Skin of body (tissue), 2 donors: Measurements from ENCODE around the gene USP3. TPM values are rescaled to one million over a fixed set of nuclear protein-coding genes. Genes with fewer than 3 reads are reported as not detected.

ENCODE experiments used
- DNase-seq: peaks from one replicate; lab custom pipeline; 2025; lab: John Stamatoyannopoulos, UW
- total RNA-seq: library from RNA; depleted of rRNA; stranded (reverse); fragments of >200 nt; gene quantifications from one replicate; pipeline ENCODE4 v1.2.3, GENCODE V29; 2014

USP3 gene
- total RNA-seq, 1 donor from 2014 or later = 59.3 TPM

- DNase-seq = no peak
These were observed 78.5 kb downstream of the USP3 start for GRCh38 chr15:63582718-63583426.

DNA sequence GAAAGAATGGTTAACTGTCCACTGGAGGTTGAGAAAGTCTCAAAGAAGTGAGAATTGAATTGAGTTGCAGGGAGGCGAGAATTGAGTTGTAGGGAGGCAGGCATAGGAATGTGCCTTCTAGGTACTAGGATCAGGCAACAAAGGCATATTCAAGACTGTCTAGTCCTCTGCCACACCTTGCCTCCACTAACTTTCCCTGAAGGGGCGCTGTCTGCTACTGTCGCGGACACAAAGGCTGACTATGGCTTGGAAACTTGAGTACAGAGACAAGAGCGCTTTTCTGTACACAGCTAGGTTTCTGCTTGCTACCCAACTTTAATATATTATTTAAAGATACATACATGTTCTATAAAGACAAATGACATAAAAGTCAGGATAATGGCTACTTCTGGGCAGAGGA, 82.4 kb downstream of the USP3 start:
- DNase-seq = no peak

DNA sequence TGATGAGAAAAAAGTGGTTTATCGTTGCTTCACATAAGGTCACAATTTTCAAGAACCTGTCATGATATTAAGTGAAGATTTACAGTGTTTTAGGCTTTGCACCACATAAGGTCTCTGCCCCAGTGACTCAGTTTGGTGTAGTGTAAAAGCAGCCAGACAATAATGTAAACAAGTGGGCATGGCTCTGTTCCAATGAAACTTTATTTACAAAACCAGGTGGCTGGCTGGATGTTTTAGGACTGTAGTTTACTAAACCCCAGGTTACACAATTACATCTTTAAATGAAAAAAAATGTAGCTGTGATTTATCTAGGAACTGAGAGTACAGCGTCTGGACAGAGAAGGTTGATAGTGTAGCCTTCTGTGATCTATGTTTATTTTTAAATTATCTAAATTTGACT, 83.1 kb downstream of the USP3 start:
- no peak for DNase-seq

DNA sequence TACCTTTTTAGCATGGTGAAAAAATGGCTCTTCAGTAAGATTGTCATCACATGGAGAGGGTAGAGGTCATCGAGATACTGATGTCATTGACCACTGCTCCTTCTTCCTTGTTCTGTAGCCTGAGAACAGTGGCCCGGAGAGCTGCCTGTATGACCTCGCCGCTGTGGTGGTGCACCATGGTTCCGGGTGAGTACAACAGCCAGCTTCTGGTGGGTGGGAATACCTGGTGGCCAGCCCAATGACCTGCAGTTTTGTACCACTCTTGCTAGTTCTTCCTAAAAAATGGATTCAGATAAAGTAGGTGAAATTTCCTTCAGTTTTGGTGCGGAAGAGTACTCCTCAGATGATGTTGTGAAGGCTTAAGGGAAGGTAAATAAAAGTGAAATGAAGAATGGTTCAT, 84.4 kb downstream of the USP3 start:
- no peak for DNase-seq

DNA sequence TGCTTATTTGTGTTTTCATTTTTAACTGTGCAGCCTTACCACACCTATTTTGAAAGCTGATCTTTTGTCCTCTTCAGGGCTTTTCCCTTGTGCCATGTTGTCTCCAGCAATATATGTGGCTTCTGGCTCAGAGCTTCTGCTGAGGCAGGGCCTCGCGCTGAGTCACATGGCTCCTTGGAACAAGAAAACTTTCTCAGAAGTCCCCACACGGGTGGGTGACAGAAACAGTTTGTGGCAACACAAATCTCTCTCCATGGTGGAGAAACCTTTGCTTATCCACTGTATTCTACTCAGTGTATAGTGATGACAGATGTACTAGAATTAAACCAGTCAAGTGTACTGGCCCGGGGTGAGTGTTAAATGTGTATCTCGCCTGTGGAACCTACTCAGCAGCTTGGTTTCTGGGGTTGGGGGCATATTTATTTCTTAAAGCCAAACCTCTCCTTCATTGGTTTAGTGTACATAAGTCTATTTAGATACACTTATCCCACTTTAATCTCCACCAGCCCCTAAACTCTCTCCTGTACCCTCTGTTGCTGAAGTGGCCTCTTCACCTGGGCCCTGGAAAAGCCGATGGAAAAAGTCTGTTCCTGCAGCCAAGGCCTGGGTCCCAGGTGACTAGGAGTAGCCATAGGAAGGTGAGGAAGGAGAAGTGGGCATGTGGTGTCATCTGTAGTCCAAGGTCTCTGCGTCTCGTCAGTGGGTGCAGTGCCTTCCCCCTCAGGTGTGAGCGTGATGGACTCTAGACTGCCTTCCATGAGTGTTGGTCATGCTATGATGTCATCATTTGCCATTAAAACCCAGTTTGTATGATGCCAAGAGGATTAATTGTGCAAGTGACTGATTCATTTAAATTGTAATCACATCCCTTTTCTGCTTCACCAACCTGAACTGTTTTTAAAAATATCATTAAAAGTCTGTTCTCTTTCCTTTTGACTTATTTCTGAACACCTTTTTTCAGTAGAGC, 89.6 kb downstream of the USP3 start:
- DNase-seq = no peak

DNA sequence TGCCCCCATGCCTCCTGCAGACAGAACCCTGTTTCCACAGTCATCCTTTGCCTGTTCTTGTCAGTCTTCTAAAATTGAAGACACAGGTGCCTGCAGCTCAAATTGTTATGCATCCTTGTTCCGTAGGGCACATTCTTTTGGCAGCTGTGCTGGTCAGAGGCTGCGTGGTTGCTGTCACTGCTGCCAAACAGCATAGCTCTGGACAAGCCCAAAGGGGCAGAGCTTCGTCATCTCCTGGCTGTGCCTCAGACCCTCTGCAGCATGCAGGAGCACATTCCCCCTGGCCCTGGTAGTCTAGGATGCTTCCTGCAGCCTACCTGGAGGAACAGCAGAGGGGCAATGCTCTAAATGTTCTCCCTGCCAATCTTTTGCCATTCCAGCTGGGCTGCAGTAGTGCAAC, 90.7 kb downstream of the USP3 start:
- no peak for DNase-seq

GRCh38 chr15:63595688-63596087, 91.3 kb downstream of the USP3 start:
- no peak for DNase-seq

DNA sequence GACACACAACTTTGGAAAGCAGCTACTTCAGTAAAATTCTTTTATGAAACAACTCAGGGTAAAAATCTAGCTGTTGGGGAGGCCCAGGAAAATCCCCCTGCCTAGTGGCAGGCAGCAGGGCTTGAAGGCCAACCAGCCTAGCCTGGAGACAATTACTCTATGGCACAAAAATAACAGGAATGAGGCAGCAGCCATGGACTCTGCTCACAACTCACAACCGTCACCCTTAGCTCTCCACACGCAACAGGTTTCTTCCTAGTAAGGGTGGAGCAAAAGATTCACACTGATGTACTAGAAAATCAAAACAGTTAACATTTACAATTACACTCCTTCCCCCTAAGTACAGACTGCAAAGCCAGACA, 92.3 kb downstream of the USP3 start:
- no peak for DNase-seq

GRCh38 chr15:63597038-63597790, 92.8 kb downstream of the USP3 start, which contains the start of gene FBXL22:
Gene FBXL22, plus strand, starts transcription at chr15:63597387. Its CDS starts 6 bp downstream, at chr15:63597393.
- peak; percentile 43 for DNase-seq

DNA sequence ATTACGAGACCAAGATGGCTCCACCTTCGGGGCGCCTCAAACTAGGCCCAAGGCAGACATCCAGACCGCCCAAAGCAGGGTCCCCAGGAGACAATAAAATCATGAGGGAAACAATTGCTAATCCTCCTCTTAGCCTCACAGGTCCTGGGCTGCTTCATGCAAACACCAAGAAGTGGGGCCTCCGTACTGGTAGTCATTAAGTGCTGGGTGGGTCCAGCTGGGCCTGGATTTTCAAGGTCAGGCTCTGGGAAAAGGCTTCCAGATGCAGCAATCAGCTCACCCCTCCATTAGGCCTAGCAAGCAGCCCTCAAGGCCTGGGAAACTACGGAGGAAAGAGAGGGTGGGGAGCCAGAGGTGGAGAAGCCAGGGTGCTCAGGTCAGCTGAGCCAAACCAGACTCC, 93.4 kb downstream of the USP3 start:
- no peak for DNase-seq

GRCh38 chr15:63598473-63599400, 94.3 kb downstream of the USP3 start:
- DNase-seq = no peak

DNA sequence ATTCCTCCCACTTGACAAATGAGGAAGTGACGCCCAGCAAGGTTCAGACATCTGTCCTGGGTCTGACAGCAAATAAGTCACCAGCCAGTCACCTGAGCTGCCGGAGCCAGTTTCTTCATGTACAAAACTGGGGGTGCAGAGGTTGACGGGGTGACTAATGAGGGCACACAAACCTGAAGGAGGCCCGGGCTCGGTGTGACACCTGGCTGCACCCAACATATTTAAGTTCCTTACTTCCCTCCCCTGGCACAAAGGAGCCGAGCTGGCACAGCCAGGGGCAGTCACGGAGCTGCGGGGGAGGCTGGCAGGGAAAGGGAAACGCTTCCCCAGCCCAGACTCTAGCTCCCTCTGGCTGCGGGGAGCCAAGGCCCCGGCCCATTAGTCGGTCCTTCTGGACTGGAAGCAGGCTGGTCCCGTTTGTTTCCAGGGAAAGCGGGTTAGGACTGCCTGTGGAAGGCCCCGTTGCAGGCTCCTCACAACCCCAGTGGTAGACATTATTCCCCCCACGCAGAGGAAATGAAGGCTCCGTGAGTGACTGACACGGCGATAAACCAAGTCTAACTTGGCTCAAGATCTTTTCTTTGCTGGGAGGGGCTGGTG, 95.1 kb downstream of the USP3 start:
- DNase-seq = no peak

GRCh38 chr15:63600001-63600615, 95.7 kb downstream of the USP3 start:
- DNase-seq = no peak

DNA sequence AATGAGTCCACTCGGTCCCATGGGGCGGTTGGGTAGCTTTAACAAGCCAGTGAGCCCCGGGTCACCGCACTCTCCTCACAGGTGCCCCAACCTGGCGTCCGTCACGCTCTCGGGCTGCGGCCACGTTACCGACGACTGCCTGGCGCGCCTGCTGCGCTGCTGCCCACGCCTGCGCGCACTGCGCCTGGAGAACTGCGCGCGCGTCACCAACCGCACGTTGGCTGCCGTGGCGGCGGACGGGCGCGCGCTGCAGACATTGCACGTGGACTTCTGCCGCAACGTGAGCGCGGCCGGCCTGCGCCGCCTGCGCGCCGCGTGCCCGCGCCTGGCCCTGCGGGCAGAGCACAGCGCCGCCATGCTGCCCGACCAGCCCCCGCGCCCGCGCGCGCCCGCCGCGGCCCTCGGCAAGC, 96.2 kb downstream of the USP3 start:
- peak; percentile 92 for DNase-seq

DNA sequence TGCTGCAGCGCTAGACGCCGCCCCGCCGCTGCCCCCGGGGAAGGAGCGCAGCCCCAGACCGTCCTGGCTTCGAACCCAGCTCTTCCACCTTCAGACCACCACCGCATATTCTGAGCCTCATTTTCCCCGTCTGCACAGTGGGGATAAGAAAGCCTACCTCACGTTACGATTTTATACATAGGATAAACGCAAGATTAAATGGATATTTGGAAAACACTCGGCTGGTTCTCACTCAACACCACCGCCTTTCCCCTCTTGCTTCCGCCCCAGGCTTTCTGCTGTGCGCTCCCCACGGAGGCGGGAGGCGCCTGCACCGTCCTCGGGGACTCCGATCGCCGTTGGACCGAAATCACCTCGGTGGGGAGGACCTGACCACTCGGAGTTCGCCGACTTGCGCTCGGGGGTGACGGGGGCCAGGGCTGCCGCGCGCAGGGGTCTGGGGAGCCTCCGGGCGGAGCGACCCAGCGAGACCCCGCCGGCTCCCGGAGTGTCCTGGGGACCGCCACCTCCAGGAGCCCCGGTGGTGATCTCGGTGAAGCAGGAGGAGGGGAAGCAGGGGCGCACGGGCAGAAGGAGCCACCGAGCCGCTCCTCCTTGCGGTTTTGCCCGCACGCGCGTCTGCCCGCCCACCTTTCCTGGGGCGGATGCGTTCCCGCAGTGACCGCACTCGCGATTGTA, 96.8 kb downstream of the USP3 start:
- DNase-seq = no peak

DNA sequence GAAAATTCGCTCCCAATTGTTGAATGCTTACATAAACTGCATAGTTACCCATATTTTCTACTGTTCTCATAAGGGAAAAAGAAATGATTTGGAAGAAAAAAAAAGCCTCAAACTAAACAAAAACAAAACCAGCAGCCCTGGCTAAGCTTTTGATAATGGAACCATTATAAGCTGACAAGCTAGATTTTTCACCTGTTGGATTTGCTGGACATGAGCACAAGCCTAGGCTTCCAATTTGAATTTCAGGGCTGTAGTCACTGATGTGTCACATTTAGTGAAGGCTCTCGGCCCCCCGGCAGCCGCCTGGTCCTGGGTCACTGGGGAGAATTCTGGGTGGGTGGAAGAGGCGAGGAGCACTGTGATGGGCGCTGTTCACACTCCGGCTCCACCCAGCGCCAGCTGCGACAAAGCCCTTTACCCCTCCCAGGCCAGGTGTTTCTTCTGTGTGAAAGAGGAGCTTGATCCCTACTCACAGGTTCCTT, 97.4 kb downstream of the USP3 start:
- DNase-seq = no peak

DNA sequence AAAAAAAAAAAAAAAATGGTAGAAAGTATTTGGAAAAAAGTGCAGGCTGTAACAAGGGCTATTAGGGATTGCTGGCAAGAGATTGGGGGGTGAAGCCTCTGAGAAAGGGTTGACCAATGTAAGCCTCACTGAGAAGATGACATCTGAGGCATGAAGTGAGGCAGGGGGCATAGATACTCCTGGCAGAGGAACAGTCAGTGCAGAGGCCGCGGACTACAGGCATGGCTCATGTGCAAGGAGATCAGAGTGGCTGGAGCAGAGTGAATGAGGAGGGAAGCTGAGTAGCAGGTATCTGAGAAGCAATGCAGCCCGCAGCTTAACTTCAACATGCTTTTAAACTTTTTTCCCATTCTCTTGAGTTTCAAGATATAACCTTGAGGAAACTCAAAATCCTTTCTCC, 98.2 kb downstream of the USP3 start:
- no peak for DNase-seq

GRCh38 chr15:63603516-63603915, 99.1 kb downstream of the USP3 start:
- no peak for DNase-seq

DNA sequence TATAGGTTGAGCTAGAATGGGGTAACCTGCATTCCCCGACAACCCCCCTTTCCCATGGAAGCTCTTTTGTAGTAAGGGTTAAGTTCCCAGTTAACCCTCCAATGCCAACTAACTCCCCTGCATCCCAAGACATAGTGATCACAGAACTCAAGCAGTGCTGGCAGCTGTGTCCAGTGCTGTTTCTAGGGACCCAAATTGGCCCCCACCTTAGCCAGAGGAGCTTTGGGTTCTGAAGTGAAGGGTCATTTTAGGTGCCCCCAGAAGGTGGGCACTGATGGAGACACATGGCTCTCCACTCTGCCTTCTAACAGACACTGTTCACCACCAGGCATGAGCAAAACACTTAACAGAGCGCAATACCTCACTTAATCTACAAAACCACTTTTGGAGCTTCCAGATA, 99.9 kb downstream of the USP3 start:
- DNase-seq = no peak
